GM12878 (cell line): ENCODE results near the gene POU2F1. TPM values are rescaled to one million over a fixed set of nuclear protein-coding genes. Genes with fewer than 3 reads are reported as not detected.

Experiments used
- ATAC-seq: fragments of 200-7000 bp; cut with Tn5 transposase; 3 replicates; pipeline ENCODE4 v1.9.1; 2020; ENCODE audit warnings: mild to moderate bottlenecking, moderate library complexity
- BruUV-seq: library from RNA; stranded (reverse); fragments of 400-500 nt; replicated peaks from 2 replicates; lab custom pipeline; 2021; lab: Mats Ljungman, UMichigan
- CTCF ChIA-PET: fragments of 300-600 bp; sonication (Branson Sonifier 250); formaldehyde crosslinking; extraction: SDS; loops from one replicate; lab custom pipeline; 2021; ENCODE audit warnings: inconsistent platforms; lab: Yijun Ruan, JAX
- POLR2A ChIA-PET: fragments of 350-600 bp; formaldehyde crosslinking; extraction: SDS; loops from one replicate; lab custom pipeline; 2021; ENCODE audit warnings: inconsistent platforms; lab: Charles Lee
- RAD21 ChIA-PET: fragments of 300-600 bp; sonication (Branson Sonifier 250); formaldehyde crosslinking; loops from one replicate; lab custom pipeline; 2023; ENCODE audit warnings: antibody characterized with exemption; ENCODE audit not compliant: unreplicated experiment; lab: Charles Lee
- SMC1A ChIA-PET: fragments of 300-600 bp; sonication (Branson Sonifier 250); formaldehyde crosslinking; loops from one replicate; lab custom pipeline; 2023; ENCODE audit not compliant: unreplicated experiment, uncharacterized antibody; lab: Charles Lee
- DNase-seq: peaks from one replicate; pipeline ENCODE4 v3.0.0-alpha.2; 2011; ENCODE audit warnings: low read depth, low spot score
- FAIRE-seq: peaks from 3 replicates; lab custom pipeline; 2011; peaks lifted over from hg19 to GRCh38; lab: Jason Lieb, UNC
- H2AFZ ChIP-seq: 2 replicates; pipeline ENCODE4 v1.6.0; 2011; ENCODE audit warnings: low read depth, low read length, control low read depth; ENCODE audit not compliant: control insufficient read depth
- H3K27ac ChIP-seq: 2 replicates; pipeline ENCODE4 v1.5.1; 2011; ENCODE audit warnings: control low read depth; ENCODE audit not compliant: control insufficient read depth, insufficient read depth
- H3K27me3 ChIP-seq, 2 experiments: replicated peaks in 1 of 2; 2 replicates each; pipeline versions ENCODE4 v1.6.0 to v1.6.1; 2011; ENCODE audit warnings: low read length in 1 of 2; ENCODE audit not compliant: control insufficient read depth in 2 of 2, insufficient read depth in 2 of 2
- H3K36me3 ChIP-seq, 2 experiments: 2 replicates each; pipeline ENCODE4 v1.5.1; 2011; ENCODE audit warnings: low read length in 1 of 2; ENCODE audit not compliant: control insufficient read depth in 2 of 2, insufficient read depth in 2 of 2
- H3K4me1 ChIP-seq: 2 replicates; pipeline ENCODE4 v1.6.1; 2011; ENCODE audit warnings: mild to moderate bottlenecking, low read length, moderate library complexity, mixed read lengths; ENCODE audit not compliant: control insufficient read depth, insufficient read depth
- H3K4me2 ChIP-seq: 2 replicates; pipeline ENCODE4 v1.6.0; 2011; ENCODE audit warnings: control low read depth; ENCODE audit not compliant: control insufficient read depth, insufficient read depth
- H3K4me3 ChIP-seq: fragments of 200-600 bp; sonication (generic); 2 replicates; pipeline ENCODE4 v1.5.1; 2016
- H3K79me2 ChIP-seq: 2 replicates; pipeline ENCODE4 v1.6.0; 2011; ENCODE audit warnings: low read length; ENCODE audit not compliant: control insufficient read depth, insufficient read depth
- H3K9ac ChIP-seq: 2 replicates; pipeline ENCODE4 v1.8.0; 2011; ENCODE audit warnings: low read length, control low read depth, mixed read lengths; ENCODE audit not compliant: control insufficient read depth, insufficient read depth
- H3K9me3 ChIP-seq: replicated peaks from 3 replicates; pipeline ENCODE4 v1.5.1; 2011; ENCODE audit warnings: mild to moderate bottlenecking, low read length; ENCODE audit not compliant: control insufficient read depth, insufficient read depth
- H4K20me1 ChIP-seq: 2 replicates; pipeline ENCODE4 v1.6.0; 2011; ENCODE audit not compliant: control insufficient read depth, insufficient read depth
- ATF3 ChIP-seq: IDR thresholded peaks from 2 replicates; pipeline ENCODE4 v1.6.1; 2011; ENCODE audit warnings: low read depth, mild to moderate bottlenecking, low read length, moderate library complexity, borderline replicate concordance; ENCODE audit errors: extremely low read depth
- FOS ChIP-seq: IDR thresholded peaks from 3 replicates; pipeline ENCODE4 v1.6.1; 2011; ENCODE audit warnings: borderline replicate concordance; ENCODE audit not compliant: insufficient read length; ENCODE audit errors: extremely low read depth
- FOXK2 ChIP-seq: fragments of 450-650 bp; IDR thresholded peaks from 2 replicates; pipeline ENCODE4 v1.6.1; 2017; ENCODE audit warnings: mild to moderate bottlenecking, moderate library complexity
- MEF2B ChIP-seq: fragments of 450-650 bp; IDR thresholded peaks from 2 replicates; pipeline ENCODE4 v1.6.1; 2018; ENCODE audit warnings: mild to moderate bottlenecking, moderate library complexity; ENCODE audit not compliant: partially characterized antibody, poor library complexity, severe bottlenecking
- MYC ChIP-seq: IDR thresholded peaks from 2 replicates; pipeline ENCODE4 v1.6.1; 2011; ENCODE audit warnings: mild to moderate bottlenecking, low read length, moderate library complexity, inconsistent platforms; ENCODE audit not compliant: insufficient read depth, insufficient replicate concordance, insufficient read length, severe bottlenecking
- NFXL1 ChIP-seq: fragments of 450-650 bp; IDR thresholded peaks from 2 replicates; pipeline ENCODE4 v1.6.1; 2017; ENCODE audit warnings: antibody characterized with exemption, mild to moderate bottlenecking, borderline replicate concordance
- RAD21 ChIP-seq: IDR thresholded peaks from 2 replicates; pipeline ENCODE4 v1.6.1; 2011; ENCODE audit warnings: mild to moderate bottlenecking, low read depth, low read length, moderate library complexity; ENCODE audit not compliant: insufficient read depth
- SMC3 ChIP-seq: IDR thresholded peaks from 2 replicates; pipeline ENCODE4 v1.6.1; 2011; ENCODE audit warnings: low read length, improper control_type of control experiment, borderline replicate concordance
- STAT1 ChIP-seq: fragments of 450-650 bp; conservative IDR thresholded peaks from 2 replicates; pipeline ENCODE4 v1.6.1; 2014; ENCODE audit warnings: antibody characterized with exemption, mild to moderate bottlenecking
- ZBED1 ChIP-seq: IDR thresholded peaks from 2 replicates; pipeline ENCODE4 v1.6.1; 2016; ENCODE audit warnings: borderline replicate concordance
- ZNF207 ChIP-seq: fragments of 450-650 bp; IDR thresholded peaks from 2 replicates; pipeline ENCODE4 v1.6.1; 2014; ENCODE audit warnings: antibody characterized with exemption, mild to moderate bottlenecking, borderline replicate concordance
- ZNF274 ChIP-seq: IDR thresholded peaks from one replicate; pipeline ENCODE4 v1.8.0; 2011; ENCODE audit not compliant: insufficient read length, insufficient read depth
- in situ Hi-C: fragments of 300-500 bp; cut with MboI; formaldehyde crosslinking; loops from 9 replicates; pipeline ENCODE4 v1.14.3; 2018; ENCODE audit warnings: mixed read lengths
- intact Hi-C: fragments of 100-400 bp; cut with micrococcal nuclease; formaldehyde crosslinking; loops from one replicate; pipeline ENCODE4 v1.14.2; 2022; ENCODE audit not compliant: unreplicated experiment
- polyA plus RNA-seq, 11 experiments: library from polyadenylated mRNA; depleted of rRNA in 4 of 11; unstranded in 6 of 11; stranded (reverse) in 5 of 11; fragments of >200 nt; fragmentation: Nextera tagmentation in 4 of 11; fragmentation: Illumina TruSeq in 1 of 11; extraction: Ambion mirVana in 4 of 11; extraction: Trizol in 1 of 11; gene quantifications; 1 replicate in 1 of 11; 2 replicates in 10 of 11; pipeline versions ENCODE4 v1.2.1 to v1.2.3, GENCODE V29; 2011 to 2016; ENCODE audit warnings: inconsistent platforms in 2 of 11, missing spikeins in 2 of 11, low read depth in 1 of 11
- total RNA-seq, 4 experiments: library from RNA; depleted of rRNA in 3 of 4; stranded (reverse); fragments of >200 nt in 3 of 4; fragmentation: Illumina TruSeq in 1 of 4; extraction: Trizol in 1 of 4; gene quantifications; 2 replicates each; pipeline versions ENCODE4 v1.2.1 to v1.2.3, GENCODE V29; 2013 to 2021
- TF ChIP-seq, protein P1 (sequence below): fragments of 450-650 bp; IDR thresholded peaks from 2 replicates; pipeline ENCODE4 v1.6.1; 2017; ENCODE audit warnings: low read depth, mild to moderate bottlenecking, moderate library complexity

Gene POU2F1
- total and polyA plus RNA-seq, 10 of the 15 experiments (the other 5 are each of a cell fraction or from before 2014, with no cell fraction given) = 2.5 to 21.7 (median 12.5) TPM

- Histone ChIP-seq H3K4me3 (no peak overlapping the region), H3K9me3 (no peaks in the 10 kb centered on the region), H3K27me3 (no peaks in the 10 kb centered on the region), H4K20me1 (no peaks in the 10 kb centered on the region), H3K36me3 (peaks cover 2 to 5% of the 10 kb centered on the region in 2 experiments; a peak in 2 of 4 replicates), H3K27ac (no peak overlapping the region), H3K4me2 (no peak overlapping the region), H3K9ac (no peak overlapping the region), H3K79me2 (no peaks in the 10 kb centered on the region), H2AFZ (no peak overlapping the region), H3K4me1 (no peaks in the 10 kb centered on the region)
- TSS peak; percentile 9 for BruUV-seq
- ChIA-PET RAD21 (interaction anchor here (1.1 to 1.4 kb wide), 2 partner anchors 149 to 154 kb away, joined by 3 to 5 read pairs; no protein-coding TSS in a partner anchor), SMC1A (interaction anchor here (0.6 to 1.6 kb wide), 5 partner anchors 17 to 262 kb away, joined by 3 to 5 read pairs (median 3); no protein-coding TSS in a partner anchor), POLR2A (no interaction called here), CTCF (interaction anchor here (0.6 to 1.8 kb wide), 9 partner anchors 9 to 382 kb away, joined by 3 to 5 read pairs (median 3); partner anchors contain the start of gene POU2F1)
- TF ChIP-seq MEF2B = peak; percentile 41
- no peak for TF ChIP-seq ZBED1
- no peak for FAIRE-seq
- intact Hi-C loops (no loop called here), in situ Hi-C loops (no loop called here)
- DNase-seq = no peak
- ATAC-seq = no peak
Measured at GRCh38 chr1:167418391-167418790, 197.7 kb downstream of the POU2F1 start.

DNA sequence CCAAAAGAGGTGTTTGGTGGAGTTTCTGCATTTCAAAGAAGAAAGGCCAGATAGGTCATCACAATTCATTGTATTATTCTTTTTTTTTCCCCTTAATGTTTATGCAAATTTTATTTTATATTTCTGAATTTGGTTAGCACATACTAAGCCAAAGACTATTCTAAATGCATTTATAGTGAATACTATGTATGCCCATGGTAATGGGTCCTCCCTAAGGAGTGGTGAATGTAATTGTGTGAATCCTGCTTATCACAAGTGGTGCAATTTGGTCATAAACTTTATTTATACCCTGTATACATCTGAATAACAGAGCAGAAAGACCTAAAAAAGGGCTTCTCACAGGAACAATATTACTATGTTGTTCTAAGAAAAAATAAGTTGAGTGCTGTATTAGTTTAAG is 198.6 kb downstream of the POU2F1 start:
- intact Hi-C loops = no loop called here
- DNase-seq (no peak), ATAC-seq (no peak), FAIRE-seq (no peak)
- POLR2A ChIA-PET = no interaction called here
- CTCF ChIA-PET = interaction anchor here (1.5 kb wide), 1 partner anchor 151 kb away, joined by 3 read pairs; no protein-coding TSS in a partner anchor
- peaks cover 2 to 4% of the 10 kb centered on the region in 2 experiments; a peak in 3 of 4 replicates for H3K36me3 ChIP-seq
- SMC1A ChIA-PET = interaction anchor here (1.2 kb wide), 1 partner anchor 18 kb away, joined by 4 read pairs; no protein-coding TSS in a partner anchor
- no peak overlapping the region for H3K27ac ChIP-seq
- no peaks in the 10 kb centered on the region for H4K20me1 ChIP-seq
- H3K27me3 ChIP-seq = no peaks in the 10 kb centered on the region
- RAD21 ChIA-PET = no interaction called here
- no peak overlapping the region for H3K4me2 ChIP-seq
- H3K4me3 ChIP-seq = no peak overlapping the region
- no peaks in the 10 kb centered on the region for H3K79me2 ChIP-seq
- H3K4me1 ChIP-seq = no peaks in the 10 kb centered on the region
- BruUV-seq = no TSS peak
- no peaks in the 10 kb centered on the region for H3K9me3 ChIP-seq
- H3K9ac ChIP-seq = no peak overlapping the region
- H2AFZ ChIP-seq = no peak overlapping the region
- in situ Hi-C loops = no loop called here
- TF ChIP-seq FOXK2 (no peak), ZNF207 (no peak), NFXL1 (no peak), FOS (no peak), SMC3 (no peak), ZNF274 (no peak), RAD21 (no peak), MYC (no peak), ATF3 (no peak), STAT1 (no peak)
- TF ChIP-seq, protein P1, sequence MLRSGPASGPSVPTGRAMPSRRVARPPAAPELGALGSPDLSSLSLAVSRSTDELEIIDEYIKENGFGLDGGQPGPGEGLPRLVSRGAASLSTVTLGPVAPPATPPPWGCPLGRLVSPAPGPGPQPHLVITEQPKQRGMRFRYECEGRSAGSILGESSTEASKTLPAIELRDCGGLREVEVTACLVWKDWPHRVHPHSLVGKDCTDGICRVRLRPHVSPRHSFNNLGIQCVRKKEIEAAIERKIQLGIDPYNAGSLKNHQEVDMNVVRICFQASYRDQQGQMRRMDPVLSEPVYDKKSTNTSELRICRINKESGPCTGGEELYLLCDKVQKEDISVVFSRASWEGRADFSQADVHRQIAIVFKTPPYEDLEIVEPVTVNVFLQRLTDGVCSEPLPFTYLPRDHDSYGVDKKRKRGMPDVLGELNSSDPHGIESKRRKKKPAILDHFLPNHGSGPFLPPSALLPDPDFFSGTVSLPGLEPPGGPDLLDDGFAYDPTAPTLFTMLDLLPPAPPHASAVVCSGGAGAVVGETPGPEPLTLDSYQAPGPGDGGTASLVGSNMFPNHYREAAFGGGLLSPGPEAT = no peak
